Tibial nerve (tissue), 3 donors: ENCODE results near the gene RFX6.

Experiments used
- POLR2A ChIP-seq, 2 donors: fragments of 450-650 bp; IDR thresholded peaks; one replicate each; pipeline ENCODE4 v1.6.1; 2017; ENCODE audit warnings: antibody characterized with exemption in 2 of 2, mild to moderate bottlenecking in 2 of 2, moderate library complexity in 2 of 2
- TF ChIP-seq, protein P1 (sequence below), 5 experiments: fragments of 200-600 bp in 3 of 5; fragments of 450-650 bp in 2 of 5; sonication (generic) in 3 of 5; IDR thresholded peaks; one replicate each; pipeline ENCODE4 v1.5.1; 2016 to 2019; ENCODE audit warnings: antibody characterized with exemption in 5 of 5, mild to moderate bottlenecking in 3 of 5, moderate library complexity in 2 of 5

DNA sequence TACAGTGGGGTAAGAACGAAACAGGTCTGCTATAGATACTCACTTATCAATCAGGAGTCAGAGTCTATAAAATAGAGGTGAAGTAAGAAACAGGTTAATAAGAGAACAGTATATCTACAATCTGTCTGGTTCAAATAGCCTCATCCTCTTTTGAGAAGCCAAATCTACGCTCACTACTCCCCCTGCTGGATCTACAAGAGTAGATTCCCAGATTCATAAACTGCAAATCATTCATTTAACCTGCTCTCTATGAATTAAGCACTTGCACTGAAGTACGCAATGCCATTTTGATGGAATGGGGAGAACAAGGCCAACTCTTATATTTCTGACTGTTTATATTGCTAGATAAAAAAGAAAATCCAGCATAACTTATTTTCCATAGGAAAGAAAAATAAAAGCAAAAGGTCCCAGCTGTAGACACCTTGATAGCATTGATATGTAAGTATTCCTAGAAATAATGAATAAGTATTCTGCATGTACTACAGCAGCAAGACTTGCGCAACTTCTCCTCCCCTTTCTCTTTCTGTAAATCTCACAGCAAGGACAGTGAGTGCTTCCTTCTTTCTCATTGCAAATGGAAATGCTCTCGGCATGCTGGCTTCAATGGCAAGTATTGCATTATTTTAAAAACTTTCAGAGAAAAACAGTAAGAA is 92.3 kb downstream of the RFX6 start:
- TF ChIP-seq, protein P1, sequence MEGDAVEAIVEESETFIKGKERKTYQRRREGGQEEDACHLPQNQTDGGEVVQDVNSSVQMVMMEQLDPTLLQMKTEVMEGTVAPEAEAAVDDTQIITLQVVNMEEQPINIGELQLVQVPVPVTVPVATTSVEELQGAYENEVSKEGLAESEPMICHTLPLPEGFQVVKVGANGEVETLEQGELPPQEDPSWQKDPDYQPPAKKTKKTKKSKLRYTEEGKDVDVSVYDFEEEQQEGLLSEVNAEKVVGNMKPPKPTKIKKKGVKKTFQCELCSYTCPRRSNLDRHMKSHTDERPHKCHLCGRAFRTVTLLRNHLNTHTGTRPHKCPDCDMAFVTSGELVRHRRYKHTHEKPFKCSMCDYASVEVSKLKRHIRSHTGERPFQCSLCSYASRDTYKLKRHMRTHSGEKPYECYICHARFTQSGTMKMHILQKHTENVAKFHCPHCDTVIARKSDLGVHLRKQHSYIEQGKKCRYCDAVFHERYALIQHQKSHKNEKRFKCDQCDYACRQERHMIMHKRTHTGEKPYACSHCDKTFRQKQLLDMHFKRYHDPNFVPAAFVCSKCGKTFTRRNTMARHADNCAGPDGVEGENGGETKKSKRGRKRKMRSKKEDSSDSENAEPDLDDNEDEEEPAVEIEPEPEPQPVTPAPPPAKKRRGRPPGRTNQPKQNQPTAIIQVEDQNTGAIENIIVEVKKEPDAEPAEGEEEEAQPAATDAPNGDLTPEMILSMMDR (IDR thresholded peaks at IDR 0.05), result peak in 4 of 5 experiments; percentile 37 to 61 (median 47)
- TF ChIP-seq POLR2A (IDR thresholded peaks at IDR 0.05), result no peak
